KOPT-K1 (cell line): ENCODE results near the gene GPR152.
"Not testable (repeated sequence)": the region's sequence is repeated elsewhere in the genome, so short reads cannot be mapped to it uniquely, and the experiment has no call there.

Experiments
- H3K27ac ChIP-seq: fragments of 200-600 bp; sonication (generic); 2 replicates; pipeline ENCODE4 v1.5.1; 2016; ENCODE audit warnings: antibody characterized with exemption, mild to moderate bottlenecking, low read depth, low read length; ENCODE audit not compliant: poor library complexity, severe bottlenecking
- H3K36me3 ChIP-seq: fragments of 200-600 bp; sonication (generic); 2 replicates; pipeline ENCODE4 v1.5.1; 2017; ENCODE audit warnings: antibody characterized with exemption, mild to moderate bottlenecking, low read length, moderate library complexity; ENCODE audit not compliant: insufficient read depth
- H3K9me3 ChIP-seq: fragments of 200-600 bp; sonication (generic); 2 replicates; pipeline ENCODE4 v1.5.1; 2017; ENCODE audit warnings: antibody characterized with exemption, low read length, mild to moderate bottlenecking; ENCODE audit not compliant: insufficient read depth, poor library complexity, severe bottlenecking

Gene GPR152

DNA sequence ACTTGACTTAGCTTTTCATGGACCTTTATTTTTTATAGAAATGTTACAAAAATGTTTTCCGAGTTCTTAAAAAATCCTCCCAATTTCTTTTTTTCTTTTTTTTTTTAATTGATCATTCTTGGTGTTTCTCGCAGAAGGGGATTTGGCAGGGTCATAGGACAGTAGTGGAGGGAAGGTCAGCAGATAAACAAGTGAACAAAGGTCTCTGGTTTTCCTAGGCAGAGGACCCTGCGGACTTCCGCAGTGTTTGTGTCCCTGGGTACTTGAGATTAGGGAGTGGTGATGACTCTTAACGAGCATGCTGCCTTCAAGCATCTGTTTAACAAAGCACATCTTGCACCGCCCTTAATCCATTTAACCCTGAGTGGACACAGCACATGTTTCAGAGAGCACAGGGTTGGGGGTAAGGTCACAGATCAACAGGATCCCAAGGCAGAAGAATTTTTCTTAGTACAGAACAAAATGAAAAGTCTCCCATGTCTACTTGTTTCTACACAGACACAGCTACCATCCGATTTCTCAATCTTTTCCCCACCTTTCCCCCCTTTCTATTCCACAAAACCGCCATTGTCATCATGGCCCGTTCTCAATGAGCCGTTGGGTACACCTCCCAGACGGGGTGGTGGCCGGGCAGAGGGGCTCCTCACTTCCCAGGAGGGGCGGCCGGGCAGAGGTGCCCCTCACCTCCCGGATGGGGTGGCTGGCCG lies 25.0 kb upstream of the GPR152 start:
- not testable (repeated sequence) for H3K27ac ChIP-seq, H3K9me3 ChIP-seq, H3K36me3 ChIP-seq

DNA sequence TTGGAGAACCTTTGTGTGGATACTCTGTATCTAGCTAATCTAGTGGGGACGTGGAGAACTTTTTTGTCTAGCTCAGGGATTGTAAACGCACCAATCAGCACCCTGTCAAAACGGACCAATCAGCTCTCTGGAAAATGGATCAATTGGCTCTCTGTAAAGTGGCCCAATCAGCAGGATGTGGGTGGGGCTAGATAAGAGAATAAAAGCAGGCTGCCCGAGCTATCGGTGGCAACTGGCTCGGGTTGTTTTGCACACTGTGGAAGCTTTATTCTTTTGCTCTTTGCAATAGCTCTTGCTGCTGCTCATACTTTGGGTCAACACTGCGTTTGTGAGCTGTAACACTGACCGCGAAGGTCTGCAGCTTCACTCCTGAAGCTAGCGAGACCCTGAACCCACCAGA lies 24.2 kb upstream of the GPR152 start:
- H3K9me3 ChIP-seq, H3K36me3 ChIP-seq, H3K27ac ChIP-seq: not testable (repeated sequence)

DNA sequence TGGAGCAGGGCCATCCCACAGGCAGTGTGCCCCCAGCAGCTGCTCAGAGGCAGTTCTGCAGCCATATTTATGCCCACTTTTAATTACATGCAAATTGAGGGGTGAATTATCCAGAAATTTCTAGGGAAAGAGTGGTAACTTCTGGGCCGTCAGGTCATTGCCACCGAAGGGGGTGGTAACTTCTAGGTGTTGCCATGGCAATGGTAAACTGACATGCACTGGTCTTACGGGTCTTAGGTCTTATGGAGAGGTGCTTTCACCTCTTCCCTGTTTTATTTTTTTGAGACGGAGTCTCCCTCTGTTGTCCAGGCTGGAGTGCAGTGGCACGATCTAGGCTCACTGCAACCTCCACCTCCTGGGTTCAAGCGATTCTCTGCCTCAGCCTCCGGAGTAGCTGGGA lies 20.4 kb upstream of the GPR152 start:
- no peaks in the 10 kb centered on the region for H3K36me3 ChIP-seq
- H3K9me3 ChIP-seq = no peaks in the 10 kb centered on the region
- H3K27ac ChIP-seq = no peak overlapping the region

DNA sequence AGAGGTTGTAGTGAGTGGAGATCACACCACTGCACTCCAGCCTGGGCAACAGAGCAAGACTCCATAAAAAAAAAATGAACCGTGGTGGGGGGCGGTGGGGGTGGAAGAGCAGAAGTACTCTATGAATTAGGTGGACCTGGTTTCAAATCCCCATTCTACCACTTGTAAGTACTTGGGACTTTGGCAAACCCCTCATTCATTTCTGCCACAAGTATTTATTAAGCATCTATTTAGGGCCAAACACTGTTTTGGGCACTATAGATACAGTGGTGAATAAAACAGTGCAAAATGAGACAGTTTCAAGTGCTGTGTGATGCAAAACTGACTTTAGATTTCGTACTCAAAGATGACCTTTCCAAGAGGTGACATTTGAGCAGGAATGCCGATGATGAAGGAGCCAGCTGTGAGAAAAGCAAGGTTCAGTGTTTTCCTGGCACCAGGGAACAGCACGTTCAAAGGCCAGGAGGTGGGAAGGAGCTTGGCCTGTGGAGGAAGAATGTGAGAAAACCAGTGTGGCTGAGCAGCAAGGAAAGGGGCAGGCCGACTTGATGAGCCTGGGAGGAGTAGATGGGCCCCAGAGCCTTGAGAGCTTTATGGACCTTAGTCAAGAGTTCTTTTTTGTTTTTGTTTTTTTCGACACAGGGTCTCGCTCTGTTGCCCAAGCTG lies 17.9 kb upstream of the GPR152 start:
- no peaks in the 10 kb centered on the region for H3K9me3 ChIP-seq
- no peaks in the 10 kb centered on the region for H3K36me3 ChIP-seq
- H3K27ac ChIP-seq = no peak overlapping the region

DNA sequence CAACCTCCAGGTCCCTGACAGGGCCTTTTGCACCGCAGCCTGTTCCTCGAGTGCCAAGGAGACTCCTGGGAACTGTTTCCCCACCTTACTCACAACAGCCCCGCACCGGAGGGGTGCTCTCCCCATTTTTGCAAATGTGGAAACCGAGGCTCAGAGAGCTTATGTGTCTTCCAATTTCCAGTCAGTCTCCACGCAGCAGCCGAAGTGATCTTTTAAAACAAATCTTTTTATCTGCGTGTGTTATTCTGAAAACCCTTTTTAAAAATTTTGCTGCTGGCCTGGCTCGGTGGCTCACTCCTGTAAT lies 16.9 kb upstream of the GPR152 start:
- Histone ChIP-seq H3K36me3 (no peaks in the 10 kb centered on the region), H3K27ac (peak overlapping the region; percentile 73), H3K9me3 (no peaks in the 10 kb centered on the region)

DNA sequence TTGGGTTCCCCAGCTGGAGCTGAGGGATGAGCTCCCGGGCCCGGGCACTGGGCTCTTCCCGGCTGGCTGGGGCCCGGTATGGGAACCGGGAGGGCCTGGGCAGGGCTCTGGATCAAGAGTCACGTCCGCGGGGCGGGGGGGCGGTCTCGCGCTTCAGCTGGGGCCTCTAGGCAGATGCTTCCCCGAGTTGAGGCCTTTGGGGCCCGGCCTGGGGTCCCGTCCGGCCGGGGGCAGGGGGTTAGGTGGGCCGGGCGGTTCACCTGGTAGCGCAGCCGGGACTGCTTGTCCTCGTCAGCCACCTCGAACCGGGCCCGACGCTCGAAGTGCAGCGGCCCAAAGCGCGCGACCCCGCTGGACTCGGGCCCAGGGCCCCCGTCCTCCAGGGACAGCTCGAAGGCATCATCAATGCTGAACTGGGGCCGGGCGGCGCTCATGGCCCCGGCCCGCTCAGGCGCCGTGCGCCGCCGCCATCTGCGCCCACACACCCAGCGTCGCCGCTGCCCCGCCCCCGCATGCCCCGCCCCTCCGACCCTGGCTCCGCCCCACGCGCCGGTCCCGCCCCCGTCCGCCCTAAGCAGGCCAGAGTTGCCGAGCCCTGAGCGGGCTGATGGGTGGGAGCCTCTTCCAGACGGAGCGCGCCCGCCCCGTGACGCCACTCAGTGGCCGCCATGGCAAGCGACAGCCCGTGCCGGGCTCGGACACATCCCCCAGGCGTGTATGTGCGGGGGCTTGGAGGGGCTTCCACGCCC lies 16.4 kb upstream of the GPR152 start, which contains the start of gene TMEM134:
TSS of gene TMEM134 (minus strand) at position 493 of the 749 bp plus-strand sequence. CDS start at position 434, 59 bp downstream.
- H3K36me3 ChIP-seq = no peaks in the 10 kb centered on the region
- peak within 1 kb of the TSS; percentile 73 for H3K27ac ChIP-seq
- no peaks in the 10 kb centered on the region for H3K9me3 ChIP-seq

DNA sequence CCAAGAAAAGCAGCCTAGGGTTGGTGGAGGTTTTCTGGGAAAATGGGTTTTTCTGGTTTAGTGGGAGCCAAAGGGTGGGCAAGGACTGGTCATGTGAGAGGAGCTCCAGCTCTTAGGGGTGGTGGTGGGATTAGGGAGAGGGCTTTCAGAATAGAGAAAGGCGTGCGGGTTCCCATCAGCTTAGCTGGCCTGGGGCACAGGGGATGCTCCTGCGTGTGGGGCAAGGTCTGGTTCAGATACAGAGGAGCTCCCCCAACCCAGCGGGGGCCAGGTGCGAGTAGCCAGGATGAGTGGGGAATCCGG lies 15.9 kb upstream of the GPR152 start:
- Histone ChIP-seq H3K9me3 (no peaks in the 10 kb centered on the region), H3K36me3 (no peaks in the 10 kb centered on the region), H3K27ac (peak overlapping the region; percentile 73)

DNA sequence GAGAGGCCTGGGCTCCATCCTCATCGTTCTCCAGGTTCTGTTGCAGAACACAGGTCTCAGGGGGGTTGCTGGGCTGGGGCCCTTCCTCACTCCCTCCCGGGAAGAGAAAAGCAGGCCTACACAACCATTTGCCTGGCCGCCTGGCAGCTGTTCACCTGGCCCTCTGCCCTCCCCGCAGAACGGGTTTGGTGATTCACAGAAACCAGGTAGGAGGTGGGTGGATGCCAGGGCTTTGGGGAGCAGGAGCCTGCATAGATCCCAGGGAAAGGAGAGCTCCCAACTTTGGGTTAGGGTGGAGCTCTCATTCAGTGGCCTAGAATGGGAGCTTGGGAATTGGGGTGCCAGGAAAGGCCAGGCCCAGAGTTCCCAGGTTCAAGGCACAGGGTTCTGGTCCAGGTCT lies 15.5 kb upstream of the GPR152 start:
- Histone ChIP-seq H3K9me3 (no peaks in the 10 kb centered on the region), H3K27ac (peak overlapping the region; percentile 73), H3K36me3 (no peaks in the 10 kb centered on the region)

DNA sequence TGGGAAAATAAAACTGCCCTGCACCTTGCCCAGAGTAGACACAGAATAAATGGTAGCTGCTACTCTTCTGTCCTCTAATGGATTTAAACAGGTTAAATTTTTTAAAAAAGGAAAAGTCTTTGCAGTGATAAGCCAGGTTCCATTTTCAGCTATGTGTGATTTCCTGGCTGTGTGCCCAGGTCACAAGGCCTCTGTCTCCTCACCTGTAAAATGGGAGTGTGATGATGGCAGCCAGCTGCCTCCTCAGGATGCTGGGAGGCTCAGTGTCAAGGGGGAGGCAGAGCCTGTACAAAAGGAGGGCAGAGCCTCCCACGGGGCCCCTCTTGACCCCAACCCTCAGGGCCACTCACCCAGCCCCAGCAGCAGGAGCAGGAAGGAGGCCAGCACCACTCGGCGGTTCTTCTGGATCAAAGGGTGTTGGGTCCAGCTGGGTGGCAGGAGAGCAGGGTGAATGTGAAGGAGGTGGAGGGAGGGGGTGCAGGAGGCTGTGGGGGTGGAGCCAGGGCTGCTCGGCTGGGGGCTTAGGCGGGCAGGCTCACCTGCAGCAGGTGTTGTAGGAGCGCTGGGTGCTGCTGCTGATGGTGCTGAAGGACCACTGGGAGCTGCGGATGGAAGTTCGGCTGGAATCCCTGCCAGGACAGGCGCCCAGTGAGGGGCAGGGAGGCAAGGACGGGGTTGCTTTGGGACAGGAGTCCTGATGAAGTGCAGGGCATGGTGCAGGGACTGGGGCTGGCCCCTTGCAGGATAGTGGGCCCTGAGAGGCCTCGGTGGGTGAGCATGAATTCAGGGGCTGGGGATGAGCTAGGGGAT lies 14.6 kb upstream of the GPR152 start:
- no peaks in the 10 kb centered on the region for H3K9me3 ChIP-seq
- peak overlapping the region; percentile 11 for H3K27ac ChIP-seq
- no peaks in the 10 kb centered on the region for H3K36me3 ChIP-seq

DNA sequence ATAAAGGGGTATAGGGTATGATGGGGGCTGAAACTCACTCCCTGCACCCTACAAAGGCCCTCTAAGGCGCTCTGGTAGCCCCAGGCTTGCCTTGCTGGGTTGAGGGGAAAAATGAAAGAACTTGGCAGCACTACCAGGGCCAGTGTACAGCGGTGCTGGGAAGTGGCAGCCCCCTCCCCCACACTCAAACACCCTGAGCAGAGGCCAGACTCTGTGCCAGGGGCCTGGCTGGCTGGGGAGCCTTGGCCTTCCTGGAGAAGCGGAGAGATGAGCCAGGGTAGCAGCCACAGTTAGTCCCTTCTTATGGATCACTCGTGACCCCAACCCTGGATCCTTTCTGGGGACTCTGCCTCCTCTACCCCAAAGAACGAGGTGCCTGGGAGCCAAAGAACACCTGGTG lies 13.8 kb upstream of the GPR152 start:
- Histone ChIP-seq H3K9me3 (no peaks in the 10 kb centered on the region), H3K27ac (peak overlapping the region; percentile 11), H3K36me3 (no peaks in the 10 kb centered on the region)

DNA sequence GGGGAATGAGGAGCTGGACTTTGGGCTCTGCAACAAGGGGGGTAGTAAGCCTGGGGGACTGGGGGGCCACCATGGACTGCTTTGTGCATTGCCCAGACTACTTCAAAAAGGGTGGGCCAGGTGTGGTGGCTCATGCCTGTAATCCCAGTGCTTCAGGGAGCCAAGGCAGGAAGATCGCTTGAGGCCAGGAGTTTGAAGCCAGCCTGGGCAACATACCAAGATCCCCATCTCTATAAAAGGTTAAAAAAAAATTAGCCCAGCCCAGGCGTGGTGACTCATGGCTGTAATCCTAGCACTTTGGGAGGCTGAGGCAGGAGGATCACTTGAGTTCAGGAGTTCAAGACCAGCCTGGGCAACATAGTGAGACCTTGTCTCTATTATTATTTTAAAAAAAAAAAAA lies 13.0 kb upstream of the GPR152 start:
- peak overlapping the region; percentile 86 for H3K27ac ChIP-seq
- H3K36me3 ChIP-seq, H3K9me3 ChIP-seq: not testable (repeated sequence)

DNA sequence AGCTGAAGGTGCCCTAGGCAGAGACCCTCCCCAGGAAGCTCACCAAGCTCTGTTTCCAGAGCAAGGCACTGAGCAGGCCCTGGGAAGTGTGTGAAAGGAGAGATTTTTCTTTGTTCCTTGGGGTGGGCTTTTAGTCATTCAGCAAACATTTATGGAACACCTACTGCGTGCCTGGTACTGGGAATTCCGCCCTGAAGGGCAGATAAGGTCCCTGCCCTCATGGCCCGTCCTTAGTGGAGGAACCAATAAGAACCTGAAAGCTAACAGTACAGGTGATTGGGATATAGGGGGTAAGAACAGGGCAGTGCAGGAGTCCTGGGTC lies 12.6 kb upstream of the GPR152 start:
- Histone ChIP-seq H3K27ac (peak overlapping the region; percentile 86), H3K9me3 (no peaks in the 10 kb centered on the region), H3K36me3 (no peaks in the 10 kb centered on the region)

DNA sequence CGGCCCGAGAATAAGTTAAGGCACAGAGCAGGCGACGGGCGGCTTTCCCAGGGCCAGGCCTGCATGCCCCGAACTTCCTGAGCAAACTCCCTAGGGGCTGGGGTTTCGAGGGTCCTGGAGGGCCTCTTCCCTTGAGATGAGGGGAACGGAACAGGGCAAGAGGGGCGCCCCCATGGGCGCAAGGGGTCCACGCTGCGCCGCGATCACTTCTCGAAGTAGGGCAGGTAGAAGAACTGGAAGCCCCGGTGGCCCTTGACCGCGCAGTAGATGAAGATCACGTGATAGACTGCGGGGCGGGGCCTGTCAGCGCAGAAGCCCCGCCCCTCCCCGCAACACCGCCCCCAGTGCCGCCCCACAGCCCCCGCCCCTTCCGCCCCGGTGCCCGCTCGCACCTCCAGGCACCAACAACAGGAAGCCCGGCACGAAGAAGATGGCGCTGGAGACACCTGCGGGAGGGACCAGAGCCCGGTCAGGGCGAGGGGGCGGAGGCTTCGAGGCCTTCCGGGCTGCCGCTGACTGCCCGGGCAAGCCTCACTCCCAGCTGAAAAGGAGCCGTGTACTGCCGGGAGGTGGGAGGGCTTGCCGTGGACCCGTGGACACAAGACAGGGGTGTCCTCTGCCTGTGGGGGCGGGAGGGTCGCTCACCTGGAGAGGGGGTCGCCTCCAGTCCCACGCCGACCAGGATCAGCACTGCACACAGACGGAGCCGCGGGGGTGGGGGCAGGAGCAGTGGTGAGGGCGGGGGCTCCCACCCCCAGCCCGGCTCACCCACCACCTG lies 12.1 kb upstream of the GPR152 start:
- peak overlapping the region; percentile 86 for H3K27ac ChIP-seq
- no peaks in the 10 kb centered on the region for H3K9me3 ChIP-seq
- no peaks in the 10 kb centered on the region for H3K36me3 ChIP-seq

DNA sequence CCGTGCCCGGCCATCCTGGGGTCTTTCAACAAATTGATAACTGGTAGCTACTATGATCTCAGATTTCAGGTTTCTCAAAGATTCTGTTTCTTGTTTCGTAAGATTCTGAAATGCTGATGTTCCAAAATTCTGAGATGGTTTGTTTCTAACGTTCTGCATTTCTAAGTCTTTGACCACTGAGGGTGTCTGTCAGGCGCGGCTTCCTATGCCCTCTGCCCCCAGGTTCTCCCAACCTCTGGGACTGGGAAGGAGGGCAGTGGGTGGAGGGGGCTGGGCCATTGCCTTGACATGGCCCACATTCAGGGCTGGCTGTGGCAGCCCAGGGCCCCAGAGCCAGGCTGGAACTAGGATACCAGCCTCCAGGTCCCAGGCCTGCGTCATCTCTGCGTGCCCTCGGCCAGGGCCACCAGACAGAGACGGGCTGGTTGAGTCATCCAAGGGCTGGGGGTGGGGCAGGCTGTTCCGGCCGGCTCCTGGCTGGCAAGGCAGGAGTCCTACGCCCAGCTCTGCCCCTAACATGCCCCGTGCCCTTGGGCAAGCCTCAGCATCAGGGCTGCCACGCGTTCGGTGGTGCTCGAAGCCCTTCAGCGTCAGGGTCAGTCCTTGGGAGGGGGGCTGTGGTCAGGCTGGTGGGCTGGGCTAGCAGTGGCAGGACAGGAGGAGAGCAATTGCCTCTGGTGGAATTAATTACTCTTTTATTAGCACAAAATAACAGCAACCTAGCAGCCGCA lies 11.3 kb upstream of the GPR152 start:
- Histone ChIP-seq H3K36me3 (no peaks in the 10 kb centered on the region), H3K9me3 (no peaks in the 10 kb centered on the region), H3K27ac (peak overlapping the region; percentile 86)
